ENCODE data around the gene HELZ.

- TF ChIP-seq CTCF (IDR thresholded peaks at IDR 0.05) (no peak), POLR2A (IDR thresholded peaks at IDR 0.05) (no peak)
Measured at GRCh38 chr17:67050471-67051154, 194.4 kb downstream of the HELZ start.
